ENCODE data around the gene MPZL1. TPM values are rescaled to one million over a fixed set of nuclear protein-coding genes. Genes with fewer than 3 reads are reported as not detected.

The MPZL1 gene
- total RNA-seq, 2 experiments from 2014 or later: 1.2 to 1.5 TPM

GRCh38 chr1:167711797-167712196, 10.0 kb upstream of the MPZL1 start:
- Histone ChIP-seq H3K9me3 (ENCODE audit: control insufficient read depth in 1 of 2, insufficient read depth in 1 of 2, low read length in 2 of 2) (no peaks in the 10 kb centered on the region), H3K4me1 (ENCODE audit: insufficient read depth, low read length) (peaks cover 33% of the 10 kb centered on the region), H3K4me3 (ENCODE audit: low read length) (no peak overlapping the region), H3K27ac (ENCODE audit: low read depth in 1 of 2, low read length in 2 of 2) (no peak overlapping the region), H3K27me3 (ENCODE audit: control insufficient read depth in 1 of 2, insufficient read depth in 2 of 2, low read length in 2 of 2) (no peaks in the 10 kb centered on the region), H3K36me3 (ENCODE audit: insufficient read depth, low read length) (peaks cover 6% of the 10 kb centered on the region)
- DNase-seq (no peak), ATAC-seq (ENCODE audit: poor library complexity) (no peak)
- Mint-ChIP-seq H3K36me3 (ENCODE audit: low read depth) (peaks cover 33% of the 10 kb centered on the region), H3K27ac (peak overlapping the region; percentile 45), H3K27me3 (peaks cover 18% of the 10 kb centered on the region), H3K9me3 (no peaks in the 10 kb centered on the region), H3K4me1 (ENCODE audit: low read depth) (peaks cover 38% of the 10 kb centered on the region), H3K4me3 (peak overlapping the region; percentile 7)
- intact Hi-C loops (cut with DNase I, micrococcal nuclease): loop anchor here in 1 of 2 experiments (5.0 to 10.0 kb wide), 2 partner anchors 489 to 1653 kb away; partner anchors contain the start of genes BLZF1, NME7 and POU2F1
- no peak for TF ChIP-seq CTCF (IDR thresholded peaks at IDR 0.05)
- POLR2A ChIA-PET: no interaction called here
- CTCF ChIA-PET: interaction anchor here (1.8 kb wide), 1 partner anchor 24 kb away, joined by 8 read pairs; no protein-coding TSS in a partner anchor

GRCh38 chr1:167713330-167714081, 8.3 kb upstream of the MPZL1 start:
- Mint-ChIP-seq H3K4me3 (peak overlapping the region; percentile 92), H3K4me1 (ENCODE audit: low read depth) (peaks cover 41% of the 10 kb centered on the region), H3K27me3 (peaks cover 18% of the 10 kb centered on the region), H3K36me3 (ENCODE audit: low read depth) (peaks cover 29% of the 10 kb centered on the region), H3K27ac (peak overlapping the region; percentile 87), H3K9me3 (no peaks in the 10 kb centered on the region)
- Histone ChIP-seq H3K27ac (ENCODE audit: low read depth in 1 of 2, low read length in 2 of 2) (peak overlapping the region in 1 of 2 donors; percentile 35), H3K4me1 (ENCODE audit: insufficient read depth, low read length) (peaks cover 35% of the 10 kb centered on the region), H3K27me3 (ENCODE audit: control insufficient read depth in 1 of 2, insufficient read depth in 2 of 2, low read length in 2 of 2) (no peaks in the 10 kb centered on the region), H3K4me3 (ENCODE audit: low read length) (peak overlapping the region; percentile 79), H3K36me3 (ENCODE audit: insufficient read depth, low read length) (no peaks in the 10 kb centered on the region), H3K9me3 (ENCODE audit: control insufficient read depth in 1 of 2, insufficient read depth in 1 of 2, low read length in 2 of 2) (no peaks in the 10 kb centered on the region)
- TF ChIP-seq CTCF (IDR thresholded peaks at IDR 0.05): no peak
- no peak for ATAC-seq (ENCODE audit: poor library complexity)
- CTCF ChIA-PET: interaction anchor here (1.2 to 1.8 kb wide), 3 partner anchors 9 to 445 kb away, joined by 3 to 8 read pairs (median 4); partner anchors contain the start of gene MPZL1
- POLR2A ChIA-PET: interaction anchor here (0.8 to 3.7 kb wide), 9 partner anchors 8 to 604 kb away, joined by 3 to 19 read pairs (median 6); partner anchors contain the start of genes DCAF6 and MPZL1
- DNase-seq: peak in 4 of 14 experiments; percentile 24 to 46 (median 30)
- intact Hi-C loops (cut with DNase I, micrococcal nuclease): loop anchor here (2.0 to 10.0 kb wide), 3 partner anchors 223 to 1651 kb away; partner anchors contain the start of genes BLZF1 (in 1 of the 2), DCAF6 (in 1 of the 2), MPC2 (in 1 of the 2) and NME7 (in 1 of the 2)

- H3K27ac Mint-ChIP-seq: peak overlapping the region; percentile 87
- POLR2A ChIA-PET: interaction anchor here (1.2 to 3.7 kb wide), 9 partner anchors 10 to 605 kb away, joined by 3 to 19 read pairs (median 7); partner anchors contain the start of genes DCAF6 and RCSD1
- no peak overlapping the region for H3K27ac ChIP-seq (ENCODE audit: low read depth in 1 of 2, low read length in 2 of 2)
- H3K27me3 ChIP-seq (ENCODE audit: control insufficient read depth in 1 of 2, insufficient read depth in 2 of 2, low read length in 2 of 2): no peaks in the 10 kb centered on the region
- H3K4me3 ChIP-seq (ENCODE audit: low read length): peak overlapping the region; percentile 79
- H3K4me3 Mint-ChIP-seq: peak overlapping the region; percentile 92
- DNase-seq (peak in 1 of 14 experiments; percentile 70), ATAC-seq (ENCODE audit: poor library complexity) (peak; percentile 59)
- peaks cover 38% of the 10 kb centered on the region for H3K4me1 Mint-ChIP-seq (ENCODE audit: low read depth)
- CTCF ChIA-PET: interaction anchor here (1.0 to 1.6 kb wide), 4 partner anchors 8 to 494 kb away, joined by 3 to 4 read pairs (median 4); partner anchors contain the start of gene MPZL1
- intact Hi-C loops (cut with DNase I, micrococcal nuclease): loop anchor here (2.0 to 10.0 kb wide), 3 partner anchors 223 to 1651 kb away; partner anchors contain the start of genes BLZF1 (in 1 of the 2), DCAF6 (in 1 of the 2), MPC2 (in 1 of the 2) and NME7 (in 1 of the 2)
- H3K9me3 ChIP-seq (ENCODE audit: control insufficient read depth in 1 of 2, insufficient read depth in 1 of 2, low read length in 2 of 2): no peaks in the 10 kb centered on the region
- peaks cover 29% of the 10 kb centered on the region for H3K36me3 Mint-ChIP-seq (ENCODE audit: low read depth)
- H3K4me1 ChIP-seq (ENCODE audit: insufficient read depth, low read length): peaks cover 31% of the 10 kb centered on the region
- peaks cover 18% of the 10 kb centered on the region for H3K27me3 Mint-ChIP-seq
- no peaks in the 10 kb centered on the region for H3K9me3 Mint-ChIP-seq
- TF ChIP-seq CTCF (IDR thresholded peaks at IDR 0.05): no peak
- H3K36me3 ChIP-seq (ENCODE audit: insufficient read depth, low read length): no peaks in the 10 kb centered on the region
Measured at GRCh38 chr1:167714098-167714438, 7.7 kb upstream of the MPZL1 start.
